ENCODE results near the gene PDPN. TPM values are rescaled to one million over a fixed set of nuclear protein-coding genes. Genes with fewer than 3 reads are reported as not detected.
A peak's percentile ranks its signal among the peaks of the same experiment; 100 is the strongest.

Gene PDPN
- total and polyA plus RNA-seq, 2 donors from 2014 or later: 4.6 to 7.4 TPM

DNA sequence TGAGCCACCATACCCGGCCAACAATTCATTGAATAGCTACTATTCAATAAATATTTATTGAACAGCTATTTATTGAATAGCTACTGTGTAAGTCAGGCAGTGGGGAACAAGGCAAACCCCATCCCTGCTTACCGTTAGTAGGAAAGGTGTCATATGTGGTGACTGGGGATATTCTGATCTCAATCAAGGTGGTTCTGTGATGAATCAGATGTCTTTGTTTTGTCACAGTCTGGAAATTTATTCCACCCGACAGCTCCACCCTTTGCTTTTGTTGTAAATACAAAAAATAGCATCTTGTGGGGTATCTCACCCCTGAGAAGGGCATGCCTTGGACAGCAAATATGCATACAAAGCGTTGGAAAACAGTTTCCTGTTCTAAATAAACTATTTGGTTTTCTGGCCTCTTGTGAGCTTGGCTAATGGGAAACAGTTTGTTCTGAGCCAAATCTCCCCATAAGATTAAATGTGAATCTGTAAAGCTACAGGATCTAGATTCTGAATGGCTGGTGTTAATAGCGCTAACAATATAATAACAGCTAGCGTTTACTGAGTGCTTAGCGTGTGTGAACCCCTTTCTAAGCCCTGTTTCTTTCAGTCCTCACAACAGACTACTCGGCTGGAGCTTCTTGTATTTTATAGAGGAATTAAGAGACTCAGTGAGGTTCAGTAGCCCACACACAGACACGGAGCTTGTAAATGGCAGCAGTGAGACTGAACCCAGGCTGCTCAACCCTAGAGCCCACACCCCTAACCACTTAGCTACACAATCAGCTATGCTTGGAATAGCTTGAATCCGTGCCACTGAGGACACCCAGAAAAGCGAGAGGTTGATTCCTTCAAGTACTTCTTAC, 5.5 kb downstream of the PDPN start:
- TF ChIP-seq, protein P1, sequence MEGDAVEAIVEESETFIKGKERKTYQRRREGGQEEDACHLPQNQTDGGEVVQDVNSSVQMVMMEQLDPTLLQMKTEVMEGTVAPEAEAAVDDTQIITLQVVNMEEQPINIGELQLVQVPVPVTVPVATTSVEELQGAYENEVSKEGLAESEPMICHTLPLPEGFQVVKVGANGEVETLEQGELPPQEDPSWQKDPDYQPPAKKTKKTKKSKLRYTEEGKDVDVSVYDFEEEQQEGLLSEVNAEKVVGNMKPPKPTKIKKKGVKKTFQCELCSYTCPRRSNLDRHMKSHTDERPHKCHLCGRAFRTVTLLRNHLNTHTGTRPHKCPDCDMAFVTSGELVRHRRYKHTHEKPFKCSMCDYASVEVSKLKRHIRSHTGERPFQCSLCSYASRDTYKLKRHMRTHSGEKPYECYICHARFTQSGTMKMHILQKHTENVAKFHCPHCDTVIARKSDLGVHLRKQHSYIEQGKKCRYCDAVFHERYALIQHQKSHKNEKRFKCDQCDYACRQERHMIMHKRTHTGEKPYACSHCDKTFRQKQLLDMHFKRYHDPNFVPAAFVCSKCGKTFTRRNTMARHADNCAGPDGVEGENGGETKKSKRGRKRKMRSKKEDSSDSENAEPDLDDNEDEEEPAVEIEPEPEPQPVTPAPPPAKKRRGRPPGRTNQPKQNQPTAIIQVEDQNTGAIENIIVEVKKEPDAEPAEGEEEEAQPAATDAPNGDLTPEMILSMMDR (IDR thresholded peaks at IDR 0.05; ENCODE audit: borderline replicate concordance, extremely low read depth, insufficient read depth): no peak
- FAIRE-seq: no peak

DNA sequence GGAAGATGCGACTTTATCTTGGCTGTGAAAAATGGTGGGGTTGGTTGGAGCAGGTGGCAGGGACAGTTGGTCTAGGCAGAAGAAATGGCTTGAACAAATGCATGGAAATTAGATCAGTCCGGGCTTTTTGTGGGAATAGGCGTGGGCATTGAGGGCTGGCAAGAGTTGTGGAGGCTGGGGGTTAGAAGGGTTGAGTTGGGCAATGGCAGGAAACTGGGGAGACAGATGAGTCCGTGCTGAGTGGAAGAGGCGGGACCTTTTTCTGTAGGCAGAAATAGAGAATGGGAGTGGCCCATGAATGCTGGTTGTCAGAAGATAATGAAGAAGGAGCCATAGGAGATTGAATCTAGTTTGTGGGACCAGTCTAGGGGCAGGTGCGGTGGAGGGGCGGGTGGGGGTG, 6.9 kb downstream of the PDPN start:
- intact Hi-C loops (cut with DNase I): no loop called here
- H3K36me3 ChIP-seq (ENCODE audit: control insufficient read depth in 2 of 3, insufficient read depth in 3 of 3, low read length in 3 of 3): no peaks in the 10 kb centered on the region
- no peaks in the 10 kb centered on the region for H3K4me1 ChIP-seq (ENCODE audit: control insufficient read depth in 2 of 3, insufficient read depth in 2 of 3, low read depth in 1 of 3, low read length in 3 of 3)
- FAIRE-seq (no peak), DNase-seq (no peak)
- no peak overlapping the region for H3K27ac ChIP-seq (ENCODE audit: low read depth in 2 of 2, low read length in 2 of 2)
- no peak overlapping the region for H3K9ac ChIP-seq (ENCODE audit: low read length in 3 of 3)
- H3K27me3 ChIP-seq (ENCODE audit: control insufficient read depth, insufficient read depth, low read length): no peaks in the 10 kb centered on the region
- no peaks in the 10 kb centered on the region for H3K9me3 ChIP-seq (ENCODE audit: control insufficient read depth in 2 of 3, insufficient read depth in 1 of 3, low read length in 3 of 3)
- H3K4me3 ChIP-seq (ENCODE audit: low read length in 3 of 3): no peak overlapping the region
- TF ChIP-seq, protein P1 (IDR thresholded peaks at IDR 0.05; ENCODE audit: borderline replicate concordance, extremely low read depth, insufficient read depth): no peak

More for the DNA sequence above, 5.5 kb downstream of the PDPN start:
- Histone ChIP-seq H3K4me3 (ENCODE audit: low read length in 3 of 3) (no peak overlapping the region), H3K4me1 (ENCODE audit: control insufficient read depth in 2 of 3, insufficient read depth in 2 of 3, low read depth in 1 of 3, low read length in 3 of 3) (no peaks in the 10 kb centered on the region), H3K27ac (ENCODE audit: low read depth in 2 of 2, low read length in 2 of 2) (no peak overlapping the region), H3K9me3 (ENCODE audit: control insufficient read depth in 2 of 3, insufficient read depth in 1 of 3, low read length in 3 of 3) (no peaks in the 10 kb centered on the region), H3K27me3 (ENCODE audit: control insufficient read depth, insufficient read depth, low read length) (no peaks in the 10 kb centered on the region), H3K36me3 (ENCODE audit: control insufficient read depth in 2 of 3, insufficient read depth in 3 of 3, low read length in 3 of 3) (no peaks in the 10 kb centered on the region), H3K9ac (ENCODE audit: low read length in 3 of 3) (no peak overlapping the region)
- no peak for DNase-seq
- intact Hi-C loops (cut with DNase I): no loop called here

DNA sequence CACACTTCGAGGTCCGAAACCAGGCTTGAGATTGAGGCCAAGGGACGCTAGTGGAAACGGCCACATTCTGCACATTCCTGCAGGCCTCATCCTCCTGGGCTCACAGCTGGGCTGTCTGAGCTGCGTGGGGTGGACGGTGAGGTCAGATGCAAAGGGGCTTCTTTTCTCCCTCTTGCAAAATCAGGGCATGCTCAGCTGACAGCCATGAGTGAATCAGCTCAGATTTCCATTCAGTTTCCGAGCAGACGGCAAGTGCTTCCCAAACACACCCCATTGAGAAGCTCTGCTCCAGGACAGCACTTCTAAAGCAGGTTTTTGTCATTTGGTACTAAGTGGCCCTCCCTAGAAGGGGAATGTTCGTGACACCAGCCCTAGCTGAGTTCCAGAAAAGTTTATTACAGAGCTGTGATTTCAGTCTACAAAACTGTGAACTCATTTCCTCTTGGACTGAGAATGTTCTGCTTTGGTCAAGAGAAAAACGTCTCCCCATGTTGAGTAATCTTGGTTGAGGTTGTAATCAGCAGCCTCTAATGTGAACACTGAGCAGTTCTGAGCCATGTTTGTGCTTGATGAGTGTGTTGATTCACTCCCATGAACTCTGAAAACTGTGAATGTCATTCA, 10.0 kb downstream of the PDPN start:
- no peaks in the 10 kb centered on the region for H3K27me3 ChIP-seq (ENCODE audit: control insufficient read depth, insufficient read depth, low read length)
- no peak overlapping the region for H3K9ac ChIP-seq (ENCODE audit: low read length in 3 of 3)
- no peaks in the 10 kb centered on the region for H3K9me3 ChIP-seq (ENCODE audit: control insufficient read depth in 2 of 3, insufficient read depth in 1 of 3, low read length in 3 of 3)
- H3K27ac ChIP-seq (ENCODE audit: low read depth in 2 of 2, low read length in 2 of 2): no peak overlapping the region
- H3K4me1 ChIP-seq (ENCODE audit: control insufficient read depth in 2 of 3, insufficient read depth in 2 of 3, low read depth in 1 of 3, low read length in 3 of 3): no peaks in the 10 kb centered on the region
- no peak overlapping the region for H3K4me3 ChIP-seq (ENCODE audit: low read length in 3 of 3)
- TF ChIP-seq, protein P1 (IDR thresholded peaks at IDR 0.05; ENCODE audit: borderline replicate concordance, extremely low read depth, insufficient read depth): no peak
- DNase-seq (peak in 4 of 5 donors; percentile 68 to 78 (median 71)), FAIRE-seq (no peak)
- no peaks in the 10 kb centered on the region for H3K36me3 ChIP-seq (ENCODE audit: control insufficient read depth in 2 of 3, insufficient read depth in 3 of 3, low read length in 3 of 3)
- intact Hi-C loops (cut with DNase I): no loop called here

Measured in kidney (tissue), 14 donors.